KBM-7 (cell line): Measurements from ENCODE around the gene KLHL8.
A peak's percentile ranks its signal among the peaks of the same experiment; 100 is the strongest.
"Not testable (repeated sequence)": the region's sequence is repeated elsewhere in the genome, so short reads cannot be mapped to it uniquely, and the experiment has no call there.

Experiments
- DNase-seq: peaks from one replicate; pipeline ENCODE4 v3.0.0-alpha.2; 2015
- in situ Hi-C: fragments of 300-500 bp; cut with MboI; formaldehyde crosslinking; loops from 2 replicates; pipeline ENCODE4 v1.14.3; 2020; ENCODE audit warnings: low sequenced_read_pairs, low pct_unique_long_range_greater_than_20kb, mixed read lengths

Gene KLHL8

DNA sequence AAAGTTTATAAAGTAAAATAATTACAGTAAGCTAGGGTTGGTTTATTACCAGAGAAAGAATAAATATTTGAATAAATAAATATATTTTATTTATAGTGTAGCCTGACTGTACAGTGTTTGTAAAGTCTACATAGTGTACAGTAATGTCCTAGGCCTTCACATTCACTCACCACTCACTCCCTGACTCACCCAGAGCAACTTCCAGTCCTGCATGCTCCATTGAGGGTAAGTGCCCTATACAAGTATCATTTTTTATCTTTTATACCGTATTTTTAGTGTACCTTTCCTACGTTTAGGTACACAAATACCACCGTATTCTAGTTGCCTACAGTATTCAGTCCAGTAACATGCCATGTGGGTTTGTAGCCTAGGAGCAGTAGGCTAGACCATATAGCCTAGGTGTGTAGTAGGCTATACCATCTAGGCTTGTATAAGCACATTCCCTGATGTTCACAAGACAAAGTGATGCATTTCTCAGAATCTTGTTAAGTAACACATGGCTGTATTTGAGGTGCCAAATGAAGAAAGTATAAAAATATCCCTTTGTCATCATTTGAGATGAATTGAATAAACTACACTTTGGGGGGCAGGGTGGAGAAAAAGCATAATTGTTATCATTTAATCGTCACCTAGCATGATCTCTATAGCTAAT lies 14.7 kb upstream of the KLHL8 start:
- in situ Hi-C loops, result loop anchor here (25.0 kb wide), 1 partner anchor 323 kb away; no protein-coding TSS in a partner anchor
- DNase-seq, result no peak

- DNase-seq, result no peak
- in situ Hi-C loops, result loop anchor here (25.0 kb wide), 1 partner anchor 320 kb away; no protein-coding TSS in a partner anchor
Observed at GRCh38 chr4:87232216-87232615, 11.8 kb upstream of the KLHL8 start.

- in situ Hi-C loops, result loop anchor here (25.0 kb wide), 1 partner anchor 319 kb away; no protein-coding TSS in a partner anchor
- no peak for DNase-seq
Observed at GRCh38 chr4:87230806-87231205, 10.4 kb upstream of the KLHL8 start.

DNA sequence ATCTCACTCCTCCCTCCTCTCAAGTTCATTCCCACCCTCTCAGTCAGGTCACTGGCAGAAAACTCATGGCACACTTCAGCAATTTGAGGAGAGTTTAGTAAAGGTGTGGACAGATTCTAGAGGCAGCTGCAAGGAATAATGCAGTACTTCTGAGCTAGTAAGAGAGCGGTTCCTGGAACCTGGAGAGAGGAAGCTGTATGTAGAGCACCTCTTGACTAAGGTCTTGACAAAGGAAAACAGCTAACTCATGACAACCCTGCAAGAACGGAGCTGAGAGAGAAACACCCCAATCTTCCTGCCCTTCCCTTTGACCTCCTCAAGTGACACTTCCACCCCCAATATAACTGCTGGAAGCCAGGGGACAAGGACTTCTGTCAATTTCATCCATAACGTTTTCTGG lies 9.6 kb upstream of the KLHL8 start:
- in situ Hi-C loops, result loop anchor here (25.0 kb wide), 1 partner anchor 318 kb away; no protein-coding TSS in a partner anchor
- no peak for DNase-seq

- DNase-seq, result no peak
- in situ Hi-C loops, result loop anchor here (25.0 kb wide), 1 partner anchor 316 kb away; no protein-coding TSS in a partner anchor
Observed at GRCh38 chr4:87228262-87228860, 7.9 kb upstream of the KLHL8 start.

GRCh38 chr4:87227751-87228151 lies 7.3 kb upstream of the KLHL8 start:
- no peak for DNase-seq
- in situ Hi-C loops, result loop anchor here (25.0 kb wide), 1 partner anchor 315 kb away; no protein-coding TSS in a partner anchor

DNA sequence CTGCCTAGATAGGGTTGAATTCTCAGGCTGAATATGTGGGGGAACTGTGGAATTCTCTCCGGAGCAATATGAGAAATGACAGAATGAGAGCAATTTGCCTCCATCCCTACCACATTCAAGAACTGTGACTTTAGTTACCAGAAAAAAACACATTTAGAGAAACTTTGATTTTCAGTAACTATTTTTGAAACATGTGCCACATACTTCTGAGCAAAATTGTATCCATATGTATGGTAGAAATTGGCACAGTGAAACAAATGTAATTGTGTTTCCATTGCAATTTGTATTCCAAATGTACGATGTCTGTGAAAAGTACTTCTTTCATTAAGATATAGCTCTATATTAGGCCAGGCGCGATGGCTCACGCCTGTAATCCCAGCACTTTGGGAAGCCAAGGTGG lies 5.5 kb upstream of the KLHL8 start:
- in situ Hi-C loops, result loop anchor here (25.0 kb wide), 1 partner anchor 314 kb away; no protein-coding TSS in a partner anchor

DNA sequence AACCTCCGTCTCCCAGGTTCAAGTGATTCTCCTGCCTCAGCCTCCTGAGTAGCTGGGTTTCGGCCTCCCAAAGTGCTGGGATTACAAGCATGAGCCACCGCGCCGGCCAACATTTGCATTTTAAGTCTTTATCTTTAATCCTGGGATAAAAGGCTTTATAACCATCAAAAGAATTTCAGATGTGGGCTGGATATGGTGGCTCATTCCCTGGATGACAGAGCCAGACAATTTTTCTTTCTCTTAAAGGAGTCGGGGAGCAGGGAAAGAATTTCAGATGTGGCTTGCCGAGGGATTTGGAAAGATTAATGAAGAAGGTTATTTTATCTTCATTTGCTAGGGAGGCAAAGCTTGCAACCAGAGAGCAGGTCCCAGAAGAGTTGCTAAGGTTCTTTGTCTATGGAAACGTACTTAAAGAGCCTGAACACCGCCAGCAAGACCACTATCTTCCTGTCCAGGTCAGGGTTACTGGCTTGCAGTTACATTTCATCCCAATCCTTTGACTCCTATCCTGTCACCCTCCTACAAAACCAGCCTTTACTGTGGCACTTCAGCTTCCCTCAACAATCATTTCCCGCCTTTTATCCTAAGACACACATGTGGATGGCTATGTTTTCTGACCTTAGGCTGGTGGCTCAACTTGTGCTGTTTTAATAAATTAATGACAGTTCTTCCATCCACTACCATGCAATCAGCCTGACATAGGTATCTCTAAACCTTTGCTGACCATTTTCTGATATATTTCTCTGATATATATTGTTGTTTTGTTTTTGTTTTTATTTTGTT lies 3.9 kb upstream of the KLHL8 start:
- no peak for DNase-seq
- in situ Hi-C loops, result no loop called here

More for the DNA sequence above, 5.5 kb upstream of the KLHL8 start:
- DNase-seq, result no peak

DNA sequence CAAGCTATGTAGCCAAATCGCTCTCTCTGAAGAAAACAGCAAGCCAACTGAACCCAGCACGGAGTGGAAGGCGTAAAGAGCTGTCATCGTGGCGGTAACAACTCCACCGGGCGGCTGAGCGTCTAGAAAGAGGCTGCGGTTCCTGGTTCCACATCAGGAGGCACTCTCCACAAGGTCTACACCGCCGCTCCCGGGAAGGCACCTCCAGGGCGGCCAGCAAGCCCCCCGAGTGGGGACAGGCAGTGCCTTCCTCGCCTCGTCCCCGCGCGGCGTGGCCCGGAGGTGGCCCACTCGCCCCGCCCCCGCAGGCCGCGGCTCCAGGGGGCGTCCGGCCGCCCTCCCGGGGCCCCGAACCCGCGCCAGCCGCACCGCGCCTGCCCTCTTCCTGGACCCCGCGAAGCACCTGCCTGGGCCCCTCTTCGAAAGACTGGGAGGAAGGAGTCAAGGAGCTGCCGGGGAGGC lies 755 bp downstream of the KLHL8 start:
- DNase-seq, result peak; percentile 61

DNA sequence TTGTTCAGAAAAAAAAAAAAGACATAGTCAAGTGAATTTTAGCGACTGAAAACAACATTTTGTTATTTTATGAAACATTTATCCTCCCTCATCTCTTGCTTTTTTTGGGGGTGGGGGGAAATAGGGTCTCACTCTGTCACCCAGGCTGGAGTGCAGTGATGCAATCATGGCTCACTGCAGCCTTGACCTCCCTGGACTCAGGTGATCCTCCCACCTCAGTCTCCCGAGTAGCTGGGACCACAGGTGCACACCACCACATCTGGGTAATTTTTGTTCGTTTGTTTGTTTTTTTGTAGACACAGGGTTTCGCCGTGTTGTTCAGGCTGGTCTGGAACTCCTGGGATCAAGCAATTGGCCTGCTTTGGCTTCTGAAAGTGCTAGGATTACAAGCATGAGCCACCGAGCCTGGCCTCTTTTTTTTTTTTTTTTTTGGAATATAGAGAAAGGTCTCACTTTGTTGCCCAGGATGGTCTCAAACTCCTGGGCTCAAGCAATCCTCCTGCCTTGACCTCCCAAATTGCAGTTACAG lies 3.1 kb downstream of the KLHL8 start:
- DNase-seq, in situ Hi-C loops: not testable (repeated sequence)

More for the DNA sequence above, 755 bp downstream of the KLHL8 start:
- in situ Hi-C loops, result no loop called here

DNA sequence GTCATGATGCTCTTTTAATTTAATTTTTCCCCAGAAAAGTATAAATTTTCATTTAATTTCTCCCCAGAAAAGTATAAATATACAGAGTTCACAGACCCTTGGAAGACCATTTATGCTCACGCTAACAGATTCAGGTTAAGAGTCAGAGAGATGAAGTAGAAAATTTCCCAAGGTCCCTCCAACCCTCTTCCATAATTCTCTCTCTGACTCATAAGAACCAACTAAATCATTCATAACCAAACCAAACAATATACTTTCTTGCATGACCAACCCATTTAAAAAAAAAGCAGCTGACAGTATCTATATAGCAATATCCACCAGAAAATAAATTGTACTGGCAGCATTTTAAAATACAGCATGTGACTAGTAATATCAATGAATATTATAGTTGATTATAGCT lies 3.9 kb downstream of the KLHL8 start:
- in situ Hi-C loops, result no loop called here
- no peak for DNase-seq

- no peak for DNase-seq
- in situ Hi-C loops, result no loop called here
Observed at GRCh38 chr4:87213421-87214075, 6.9 kb downstream of the KLHL8 start.

DNA sequence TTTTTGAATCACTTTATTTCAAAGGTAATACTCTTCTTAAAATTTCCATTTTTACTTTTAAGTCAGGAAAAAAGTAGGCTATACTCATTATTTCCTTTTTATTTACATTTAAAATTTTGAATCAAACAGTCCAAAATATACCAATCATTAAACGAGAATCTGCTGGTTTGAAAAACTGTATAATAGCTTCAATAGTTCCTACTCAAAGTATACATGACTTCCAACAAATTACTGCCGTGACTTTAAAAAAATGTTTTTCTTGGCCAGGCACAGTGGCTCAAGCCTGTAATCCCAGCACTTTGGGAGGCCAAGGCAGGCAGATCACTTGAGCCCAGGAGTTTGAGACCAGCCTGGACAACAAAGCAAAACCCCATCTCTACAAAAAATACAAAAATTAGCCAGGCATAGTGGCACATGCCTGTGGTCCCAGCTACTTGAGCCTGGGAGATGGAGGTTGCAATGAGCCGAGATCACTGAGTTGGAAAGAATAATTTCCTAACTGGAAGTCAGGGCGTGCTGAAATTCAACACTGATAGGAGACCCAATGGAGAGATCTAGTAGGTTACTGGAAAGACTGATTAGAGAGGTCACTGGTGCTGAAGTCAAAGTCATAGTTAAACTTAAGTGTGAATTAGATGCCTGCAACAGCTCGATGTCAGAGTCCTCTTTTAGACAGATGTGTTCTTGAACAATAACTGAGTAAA lies 9.0 kb downstream of the KLHL8 start:
- no peak for DNase-seq
- in situ Hi-C loops, result no loop called here

GRCh38 chr4:87209696-87210095 lies 10.7 kb downstream of the KLHL8 start:
- peak; percentile 97 for DNase-seq
- in situ Hi-C loops, result no loop called here

GRCh38 chr4:87209182-87209581 lies 11.2 kb downstream of the KLHL8 start:
- DNase-seq, result no peak
- in situ Hi-C loops, result no loop called here

DNA sequence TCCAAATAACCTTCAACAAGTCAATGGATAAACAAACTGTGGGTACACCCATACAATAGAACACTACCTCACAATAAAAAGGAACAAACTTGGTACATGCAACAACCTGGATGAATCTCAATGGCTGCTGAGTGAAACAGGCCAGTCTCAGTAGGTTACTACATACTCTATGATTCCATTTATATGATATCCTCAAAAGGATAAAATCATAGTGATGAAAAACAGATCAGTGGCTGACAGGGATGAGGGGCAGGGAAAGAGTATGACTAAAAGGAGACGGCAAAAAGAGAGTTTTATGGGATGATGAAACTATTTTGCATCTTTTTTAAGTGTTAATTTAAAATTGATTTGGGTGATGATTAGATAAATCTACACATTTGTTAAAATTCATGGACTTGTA lies 15.9 kb downstream of the KLHL8 start:
- in situ Hi-C loops, result no loop called here
- no peak for DNase-seq

DNA sequence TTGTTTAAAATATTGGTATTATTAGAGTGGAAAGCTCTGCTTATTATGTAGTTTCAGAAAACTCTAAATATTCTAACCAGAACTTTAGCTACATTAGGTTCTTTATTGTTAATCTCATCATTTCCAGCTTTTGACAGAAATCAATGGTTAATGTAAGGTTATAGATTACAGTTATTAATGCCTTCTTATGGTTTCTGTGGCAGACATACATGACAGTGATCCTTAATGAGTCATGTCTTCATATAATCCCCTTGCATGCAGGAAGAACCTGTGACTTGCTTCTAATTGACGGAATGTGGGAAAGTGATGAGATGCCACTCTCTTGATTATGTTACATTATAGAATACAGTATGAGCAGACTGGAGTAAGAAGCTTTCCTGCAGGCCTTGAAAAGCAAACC lies 23.5 kb downstream of the KLHL8 start:
- in situ Hi-C loops, result no loop called here

GRCh38 chr4:87196146-87196545 lies 24.3 kb downstream of the KLHL8 start:
- DNase-seq, result no peak

More for the DNA sequence above, 23.5 kb downstream of the KLHL8 start:
- no peak for DNase-seq

More at GRCh38 chr4:87196146-87196545, 24.3 kb downstream of the KLHL8 start:
- in situ Hi-C loops, result no loop called here
